Activated CD4-positive, CD25-positive, alpha-beta regulatory T cell treated with anti-CD3 and anti-CD28 coated beads, Interleukin-2, amount 50 U/mL, for 16 hours (primary cell): ENCODE results near the gene DYRK1B.

Source experiments
- DNase-seq: peaks from one replicate; pipeline ENCODE4 v3.0.0-alpha.2; 2020; ENCODE audit warnings: low read depth, low spot score

The DYRK1B gene

DNA sequence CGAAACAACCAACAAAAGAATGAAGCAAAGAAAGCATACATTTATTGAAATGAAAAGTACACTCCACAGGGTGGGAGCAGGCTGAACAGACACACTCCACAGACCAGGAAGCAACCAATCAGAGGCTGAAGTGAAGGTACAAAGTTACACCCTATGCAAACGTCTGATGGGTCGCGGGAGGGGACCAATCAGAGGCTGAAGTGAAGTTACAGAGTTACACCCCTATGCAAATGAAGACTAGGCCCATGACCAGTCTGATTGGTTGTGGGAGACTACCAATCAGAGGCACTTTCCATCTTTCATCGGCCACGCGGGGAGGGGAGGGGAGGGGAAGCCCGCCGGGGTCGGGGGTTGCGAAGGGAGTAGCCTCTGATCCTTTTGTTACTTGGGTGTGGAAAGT is 24.6 kb upstream of the DYRK1B start:
- no peak for DNase-seq

- DNase-seq, result no peak
Measured at GRCh38 chr19:39852882-39853281, 18.9 kb upstream of the DYRK1B start.

GRCh38 chr19:39850892-39851291 is 16.9 kb upstream of the DYRK1B start:
- DNase-seq, result no peak

DNA sequence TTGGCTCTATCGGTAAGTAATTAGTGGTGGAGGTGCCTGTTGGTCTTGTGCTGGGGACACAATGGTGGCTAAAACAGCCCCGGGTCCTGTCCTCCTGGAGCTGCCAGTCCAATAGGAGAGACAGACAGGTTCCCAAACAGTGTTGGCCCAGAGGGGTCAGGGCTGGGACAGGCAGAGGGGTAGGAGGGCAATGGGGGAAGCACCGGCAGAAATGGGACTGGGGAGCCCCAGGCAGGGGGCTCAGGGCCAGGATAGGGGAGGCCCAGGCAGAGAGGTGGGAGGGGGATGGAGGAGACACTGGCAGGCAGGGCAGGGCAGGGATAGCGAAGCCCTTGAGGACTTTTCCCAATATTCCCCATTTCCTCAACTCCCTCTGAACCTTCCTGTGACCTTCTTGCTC is 14.4 kb upstream of the DYRK1B start:
- DNase-seq, result no peak

GRCh38 chr19:39847525-39847924 is 13.6 kb upstream of the DYRK1B start:
- no peak for DNase-seq

GRCh38 chr19:39846678-39847486 is 12.9 kb upstream of the DYRK1B start:
- no peak for DNase-seq

GRCh38 chr19:39845933-39846677 is 12.1 kb upstream of the DYRK1B start, which contains the start of gene FBL:
FBL (minus strand) TSS chr19:39846379; CDS start chr19:39846300, 79 bp downstream.
- peak; percentile 95 for DNase-seq

DNA sequence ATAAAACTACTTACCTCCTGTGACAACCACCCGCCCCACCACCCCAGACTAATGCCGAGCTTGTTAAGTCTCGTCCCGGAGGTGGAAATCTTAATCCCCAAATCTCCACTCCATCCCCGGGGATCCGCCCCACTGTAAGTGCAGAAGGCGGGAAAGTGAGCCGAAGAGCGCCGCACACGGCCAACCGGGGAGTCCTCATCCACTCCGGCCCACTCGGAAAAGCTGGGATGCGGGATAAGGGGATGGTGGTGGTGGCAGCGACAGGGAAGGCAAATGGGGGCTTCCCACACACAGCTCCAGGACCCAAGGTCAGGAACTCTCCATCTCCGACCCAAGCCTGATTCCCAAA is 11.6 kb upstream of the DYRK1B start:
- no peak for DNase-seq

DNA sequence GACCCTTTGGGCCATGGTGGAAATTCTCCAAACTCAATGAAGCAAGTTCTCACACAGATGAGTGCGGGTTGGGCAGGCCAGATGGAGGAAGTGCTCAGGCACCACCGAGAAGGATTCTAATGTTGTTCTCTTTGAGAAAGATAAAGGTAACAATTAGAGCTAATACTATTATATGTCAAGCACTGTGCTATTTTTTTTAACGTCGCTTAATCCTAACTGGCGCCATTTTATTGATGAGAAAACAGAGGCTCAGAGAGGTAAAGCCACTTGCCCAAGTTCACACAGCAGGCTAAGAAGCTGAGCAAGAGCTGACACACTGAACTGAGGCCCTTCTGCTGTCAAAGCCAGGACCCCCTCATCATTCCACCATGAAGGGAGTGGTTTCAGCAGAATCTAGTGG is 11.2 kb upstream of the DYRK1B start:
- no peak for DNase-seq

DNA sequence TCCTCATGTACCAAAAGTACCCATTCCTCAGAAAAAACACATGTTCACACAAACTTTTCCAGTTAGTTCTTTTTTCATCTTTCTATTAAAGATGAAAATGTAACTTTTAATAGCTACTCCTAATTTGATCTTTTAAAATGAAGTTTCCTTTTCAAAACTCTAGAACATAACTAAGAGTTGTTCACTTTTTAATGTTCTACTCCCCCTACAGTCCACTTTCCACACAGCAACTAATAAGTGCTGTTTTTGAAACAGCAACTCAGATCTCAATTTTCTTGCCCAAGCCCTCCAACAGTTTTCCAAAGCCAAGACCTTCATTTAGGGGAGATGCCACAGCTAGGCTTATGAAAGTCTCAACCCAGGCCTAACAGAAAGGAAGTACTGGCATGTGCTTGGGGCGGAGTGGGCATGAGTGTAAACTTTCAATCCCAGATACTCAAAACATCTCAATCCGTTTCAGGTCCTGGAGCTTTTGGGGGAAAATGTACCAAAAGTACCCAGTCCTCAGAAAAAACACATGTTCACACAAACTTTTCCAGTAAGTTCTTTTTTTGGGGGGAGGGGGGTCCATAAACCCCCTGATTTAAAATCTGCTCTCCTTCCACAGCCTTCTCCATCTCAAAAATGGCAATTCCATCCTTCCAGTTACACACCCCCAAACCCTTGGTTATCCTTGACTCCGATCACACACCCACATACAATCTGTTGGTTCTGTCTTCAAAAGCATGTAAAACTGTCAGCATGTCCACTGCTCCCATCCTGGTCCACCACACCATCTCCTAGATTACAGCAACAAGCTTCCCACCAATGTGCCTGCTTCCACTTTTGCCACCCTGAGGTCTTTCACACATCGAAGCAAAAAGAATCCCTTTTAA is 10.2 kb upstream of the DYRK1B start:
- DNase-seq, result no peak

DNA sequence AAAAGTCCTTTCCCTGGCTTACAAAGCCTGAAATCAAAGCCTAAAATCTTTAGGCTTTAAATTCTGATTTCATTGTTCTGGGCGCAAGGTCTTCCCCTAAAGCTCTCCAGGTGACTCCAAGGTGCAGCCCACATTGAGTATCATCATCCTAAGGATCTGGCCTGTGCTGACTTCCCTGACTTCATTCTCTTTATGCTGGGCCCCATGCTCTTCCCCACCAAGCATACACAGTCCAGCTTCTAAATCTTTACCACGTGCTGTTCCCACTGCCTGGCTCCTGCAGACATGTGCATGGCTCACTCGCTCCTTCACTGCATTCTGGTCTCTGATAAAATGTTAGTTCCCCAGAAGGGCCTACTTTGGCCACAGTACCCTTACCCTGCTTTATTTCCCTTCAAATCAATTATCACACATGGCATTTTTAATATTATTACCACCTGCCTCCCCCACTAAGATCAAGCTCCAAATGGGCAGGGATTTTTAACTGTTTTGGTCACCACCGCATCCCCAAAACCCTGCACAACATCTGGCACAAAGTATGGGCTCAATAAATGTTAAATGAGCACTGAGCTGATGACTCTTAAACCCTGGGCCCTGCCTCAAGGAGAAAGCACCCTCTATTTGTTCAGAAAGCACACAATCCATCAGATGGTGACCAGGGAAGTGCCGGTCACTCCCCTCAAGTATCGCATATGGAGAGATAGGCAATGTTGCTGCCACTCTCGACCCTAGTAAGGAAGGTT is 8.9 kb upstream of the DYRK1B start:
- no peak for DNase-seq

GRCh38 chr19:39841041-39841440 is 7.1 kb upstream of the DYRK1B start:
- no peak for DNase-seq

GRCh38 chr19:39840492-39840891 is 6.5 kb upstream of the DYRK1B start:
- DNase-seq, result no peak

- DNase-seq, result no peak
Measured at GRCh38 chr19:39839678-39840327, 5.8 kb upstream of the DYRK1B start.

GRCh38 chr19:39838569-39838968 is 4.6 kb upstream of the DYRK1B start:
- DNase-seq, result no peak

- DNase-seq, result no peak
Measured at GRCh38 chr19:39837978-39838377, 4.0 kb upstream of the DYRK1B start.

GRCh38 chr19:39834287-39834841 is 402 bp upstream of the DYRK1B start:
- no peak for DNase-seq

- DNase-seq, result no peak
Measured at GRCh38 chr19:39833160-39833463, 850 bp downstream of the DYRK1B start.

DNA sequence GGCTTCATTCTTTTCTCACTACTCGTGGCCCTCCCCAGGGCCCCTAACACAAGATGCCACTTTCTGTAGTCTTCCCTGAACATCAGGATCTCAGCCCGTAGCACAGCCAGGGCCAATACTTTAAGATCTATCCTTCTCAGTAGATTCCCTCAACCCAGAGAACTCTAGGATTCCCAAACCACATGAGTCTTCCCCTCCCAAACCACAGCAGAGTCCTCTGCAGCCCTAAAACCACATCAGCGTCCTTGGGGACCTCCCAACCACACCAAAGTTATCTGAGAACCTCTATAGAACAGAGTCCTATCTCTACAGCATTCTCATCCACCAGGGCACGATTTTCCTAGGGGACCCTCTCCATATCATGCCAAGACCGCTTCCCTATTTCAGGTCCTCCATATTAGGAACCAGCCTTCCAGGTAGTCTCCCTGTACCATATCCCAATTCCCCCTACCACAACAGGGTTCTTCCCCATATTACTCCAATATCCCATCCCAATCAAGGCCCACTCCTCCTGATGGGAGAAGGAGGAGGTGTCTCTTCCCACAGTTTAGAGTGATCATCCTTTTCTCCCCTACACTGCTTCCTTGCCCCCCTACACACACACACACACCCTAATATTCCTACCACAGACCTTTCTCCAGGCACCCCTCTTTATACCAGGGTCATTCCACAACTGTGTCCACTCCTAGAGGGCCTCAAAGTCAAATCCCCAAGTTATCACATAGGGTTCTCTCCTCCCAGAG is 1.4 kb downstream of the DYRK1B start:
- no peak for DNase-seq

DNA sequence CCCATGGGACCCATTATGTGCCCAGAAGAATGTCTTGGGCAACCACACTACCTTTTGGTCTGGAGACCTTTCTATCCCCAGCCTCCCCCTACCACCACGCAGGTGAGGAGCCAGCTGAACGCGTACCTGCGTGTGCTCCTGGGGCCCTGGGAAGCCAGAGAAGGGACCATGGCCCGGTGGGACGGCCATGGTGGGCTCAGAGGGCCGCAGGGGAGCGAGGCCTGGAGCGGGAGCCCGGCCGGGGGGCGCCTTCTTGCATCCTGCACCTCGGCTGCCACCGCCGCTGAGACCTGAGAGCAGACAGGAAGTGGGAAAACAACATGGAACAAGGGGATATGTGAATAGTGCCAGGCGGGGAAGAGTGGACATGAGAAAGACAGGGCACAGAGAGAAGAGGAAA is 2.3 kb downstream of the DYRK1B start:
- no peak for DNase-seq
